Activated naive CD4-positive, alpha-beta T cell treated with anti-CD3 and anti-CD28 coated beads, Interleukin-2, amount 50 U/mL, for 24 hours (primary cell): ENCODE data around the gene DTNA.

Source experiments
- H3K27ac Mint-ChIP-seq: one replicate; pipeline ENCODE4 v1.8.0; 2021; ENCODE audit warnings: mild to moderate bottlenecking, mixed read lengths
- H3K27me3 Mint-ChIP-seq: one replicate; pipeline ENCODE4 v1.8.0; 2021; ENCODE audit warnings: mixed read lengths
- H3K36me3 Mint-ChIP-seq: one replicate; pipeline ENCODE4 v1.8.0; 2021; ENCODE audit warnings: mixed read lengths
- H3K4me1 Mint-ChIP-seq: one replicate; pipeline ENCODE4 v1.8.0; 2021; ENCODE audit warnings: mixed read lengths
- H3K4me3 Mint-ChIP-seq: one replicate; pipeline ENCODE4 v1.8.0; 2021; ENCODE audit warnings: mild to moderate bottlenecking, mixed read lengths
- H3K9me3 Mint-ChIP-seq: one replicate; pipeline ENCODE4 v1.8.0; 2021; ENCODE audit warnings: mixed read lengths

Gene DTNA

GRCh38 chr18:34803877-34804400, 93.8 kb downstream of the DTNA start:
- no peaks in the 10 kb centered on the region for H3K9me3 Mint-ChIP-seq
- no peak overlapping the region for H3K4me3 Mint-ChIP-seq
- no peaks in the 10 kb centered on the region for H3K36me3 Mint-ChIP-seq
- no peak overlapping the region for H3K27ac Mint-ChIP-seq
- peaks cover 1% of the 10 kb centered on the region for H3K27me3 Mint-ChIP-seq
- H3K4me1 Mint-ChIP-seq: peaks cover under 1% of the 10 kb centered on the region

GRCh38 chr18:34805103-34805877, 95.2 kb downstream of the DTNA start:
- Mint-ChIP-seq H3K27ac (no peak overlapping the region), H3K9me3 (no peaks in the 10 kb centered on the region), H3K4me1 (no peaks in the 10 kb centered on the region), H3K4me3 (no peak overlapping the region), H3K36me3 (no peaks in the 10 kb centered on the region), H3K27me3 (peaks cover 3% of the 10 kb centered on the region)

- peaks cover 3% of the 10 kb centered on the region for H3K27me3 Mint-ChIP-seq
- no peaks in the 10 kb centered on the region for H3K4me1 Mint-ChIP-seq
- no peak overlapping the region for H3K27ac Mint-ChIP-seq
- H3K9me3 Mint-ChIP-seq: no peaks in the 10 kb centered on the region
- H3K36me3 Mint-ChIP-seq: no peaks in the 10 kb centered on the region
- no peak overlapping the region for H3K4me3 Mint-ChIP-seq
Observed at GRCh38 chr18:34805878-34806351, 95.8 kb downstream of the DTNA start.

- H3K4me3 Mint-ChIP-seq: no peak overlapping the region
- H3K36me3 Mint-ChIP-seq: no peaks in the 10 kb centered on the region
- H3K27ac Mint-ChIP-seq: no peak overlapping the region
- H3K27me3 Mint-ChIP-seq: peaks cover 4% of the 10 kb centered on the region
- no peaks in the 10 kb centered on the region for H3K4me1 Mint-ChIP-seq
- no peaks in the 10 kb centered on the region for H3K9me3 Mint-ChIP-seq
Observed at GRCh38 chr18:34806527-34806926, 96.4 kb downstream of the DTNA start.

GRCh38 chr18:34807106-34807796, 97.2 kb downstream of the DTNA start:
- Mint-ChIP-seq H3K9me3 (no peaks in the 10 kb centered on the region), H3K36me3 (no peaks in the 10 kb centered on the region), H3K27me3 (peaks cover 4% of the 10 kb centered on the region), H3K4me1 (no peaks in the 10 kb centered on the region), H3K27ac (no peak overlapping the region), H3K4me3 (no peak overlapping the region)

GRCh38 chr18:34808389-34808788, 98.3 kb downstream of the DTNA start:
- H3K9me3 Mint-ChIP-seq: no peaks in the 10 kb centered on the region
- H3K4me3 Mint-ChIP-seq: no peak overlapping the region
- no peaks in the 10 kb centered on the region for H3K4me1 Mint-ChIP-seq
- no peaks in the 10 kb centered on the region for H3K36me3 Mint-ChIP-seq
- peaks cover 3% of the 10 kb centered on the region for H3K27me3 Mint-ChIP-seq
- no peak overlapping the region for H3K27ac Mint-ChIP-seq

- Mint-ChIP-seq H3K36me3 (no peaks in the 10 kb centered on the region), H3K4me3 (no peak overlapping the region), H3K9me3 (no peaks in the 10 kb centered on the region), H3K27ac (no peak overlapping the region), H3K27me3 (peaks cover 4% of the 10 kb centered on the region), H3K4me1 (no peaks in the 10 kb centered on the region)
Observed at GRCh38 chr18:34809451-34810072, 99.5 kb downstream of the DTNA start.

GRCh38 chr18:34816183-34816582, 106.1 kb downstream of the DTNA start:
- peaks cover 14% of the 10 kb centered on the region for H3K27me3 Mint-ChIP-seq

GRCh38 chr18:34817636-34818035, 107.5 kb downstream of the DTNA start:
- Mint-ChIP-seq H3K27me3 (peaks cover 17% of the 10 kb centered on the region), H3K9me3 (no peaks in the 10 kb centered on the region), H3K36me3 (no peaks in the 10 kb centered on the region), H3K4me3 (no peak overlapping the region), H3K4me1 (no peaks in the 10 kb centered on the region), H3K27ac (no peak overlapping the region)

More at GRCh38 chr18:34816183-34816582, 106.1 kb downstream of the DTNA start:
- Mint-ChIP-seq H3K36me3 (no peaks in the 10 kb centered on the region), H3K9me3 (no peaks in the 10 kb centered on the region), H3K27ac (no peak overlapping the region), H3K4me1 (no peaks in the 10 kb centered on the region), H3K4me3 (no peak overlapping the region)

- peaks cover 17% of the 10 kb centered on the region for H3K27me3 Mint-ChIP-seq
- no peaks in the 10 kb centered on the region for H3K9me3 Mint-ChIP-seq
- H3K27ac Mint-ChIP-seq: no peak overlapping the region
- H3K4me1 Mint-ChIP-seq: no peaks in the 10 kb centered on the region
- no peak overlapping the region for H3K4me3 Mint-ChIP-seq
- H3K36me3 Mint-ChIP-seq: no peaks in the 10 kb centered on the region
Observed at GRCh38 chr18:34818064-34818463, 108.0 kb downstream of the DTNA start.

GRCh38 chr18:34820360-34821065, 110.4 kb downstream of the DTNA start:
- H3K36me3 Mint-ChIP-seq: no peaks in the 10 kb centered on the region

GRCh38 chr18:34821669-34822210, 111.6 kb downstream of the DTNA start:
- no peaks in the 10 kb centered on the region for H3K36me3 Mint-ChIP-seq
- no peak overlapping the region for H3K27ac Mint-ChIP-seq
- H3K4me3 Mint-ChIP-seq: no peak overlapping the region
- H3K27me3 Mint-ChIP-seq: peaks cover 10% of the 10 kb centered on the region
- no peaks in the 10 kb centered on the region for H3K4me1 Mint-ChIP-seq
- no peaks in the 10 kb centered on the region for H3K9me3 Mint-ChIP-seq

More at GRCh38 chr18:34820360-34821065, 110.4 kb downstream of the DTNA start:
- Mint-ChIP-seq H3K27ac (no peak overlapping the region), H3K4me1 (no peaks in the 10 kb centered on the region), H3K27me3 (peaks cover 14% of the 10 kb centered on the region), H3K9me3 (no peaks in the 10 kb centered on the region), H3K4me3 (no peak overlapping the region)

- no peaks in the 10 kb centered on the region for H3K27me3 Mint-ChIP-seq
Observed at GRCh38 chr18:34828093-34828492, 118.0 kb downstream of the DTNA start.

GRCh38 chr18:34834897-34835296, 124.8 kb downstream of the DTNA start:
- Mint-ChIP-seq H3K27ac (no peak overlapping the region), H3K4me3 (no peak overlapping the region), H3K9me3 (no peaks in the 10 kb centered on the region), H3K27me3 (no peaks in the 10 kb centered on the region), H3K36me3 (no peaks in the 10 kb centered on the region), H3K4me1 (peaks cover 4% of the 10 kb centered on the region)

More at GRCh38 chr18:34828093-34828492, 118.0 kb downstream of the DTNA start:
- Mint-ChIP-seq H3K9me3 (no peaks in the 10 kb centered on the region), H3K4me3 (no peak overlapping the region), H3K4me1 (no peaks in the 10 kb centered on the region), H3K27ac (no peak overlapping the region), H3K36me3 (no peaks in the 10 kb centered on the region)

- Mint-ChIP-seq H3K4me1 (peaks cover 4% of the 10 kb centered on the region), H3K36me3 (no peaks in the 10 kb centered on the region), H3K9me3 (no peaks in the 10 kb centered on the region)
Observed at GRCh38 chr18:34835466-34835865, 125.4 kb downstream of the DTNA start.

More at GRCh38 chr18:34835466-34835865, 125.4 kb downstream of the DTNA start:
- H3K4me3 Mint-ChIP-seq: no peak overlapping the region
- H3K27ac Mint-ChIP-seq: no peak overlapping the region
- H3K27me3 Mint-ChIP-seq: peaks cover 2% of the 10 kb centered on the region
